Measurements from ENCODE around the gene EPHB1. TPM values are rescaled to one million over a fixed set of nuclear protein-coding genes. Genes with fewer than 3 reads are reported as not detected.

The EPHB1 gene
- total and polyA plus RNA-seq, 4 donors: 0.23 to 1.7 (median 0.52) TPM

DNA sequence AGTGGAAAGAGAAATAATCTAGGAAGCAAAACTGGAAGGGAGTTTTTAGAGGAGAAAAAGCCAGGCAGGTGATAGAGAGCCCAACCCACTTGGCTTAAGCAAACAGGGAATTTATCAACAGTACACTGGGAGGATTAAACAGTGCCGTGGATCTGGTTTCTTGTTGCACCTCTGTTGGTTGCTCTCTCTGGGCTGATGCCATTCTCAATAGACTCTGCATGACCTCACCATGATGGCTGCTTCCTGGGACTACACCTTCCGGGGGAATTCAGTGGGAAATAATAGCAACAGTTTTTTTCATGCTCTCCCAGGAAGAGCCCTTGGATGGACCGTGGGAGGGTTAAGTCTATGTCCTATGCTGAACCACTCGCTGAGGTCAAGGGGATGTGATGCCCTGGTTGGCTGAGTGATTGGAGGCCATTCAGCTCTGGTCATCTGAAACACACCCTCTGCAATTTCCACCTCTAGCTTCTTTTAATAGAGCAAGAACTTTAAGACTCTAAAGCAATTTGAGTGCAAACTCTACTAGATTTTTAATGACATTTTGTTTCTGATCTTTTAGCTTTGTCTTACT is 74.2 kb downstream of the EPHB1 start:
- no peak for DNase-seq (ENCODE audit: low spot score)
- no peaks in the 10 kb centered on the region for H3K4me1 ChIP-seq (ENCODE audit: control insufficient read depth in 4 of 4, insufficient read depth in 4 of 4, low read length in 3 of 4)
- 75% methylated on average over 4 of the region's 4 CpGs for WGBS
- TF ChIP-seq TAF1 (conservative IDR thresholded peaks at IDR 0.05) (no peak), HNF4A (conservative IDR thresholded peaks at IDR 0.05) (no peak), EGR1 (IDR thresholded peaks at IDR 0.05; ENCODE audit: low read depth in 2 of 2) (no peak), RXRA (IDR thresholded peaks at IDR 0.05) (no peak), SP1 (IDR thresholded peaks at IDR 0.05) (no peak), RAD21 (IDR thresholded peaks at IDR 0.05) (no peak), NR2F2 (IDR thresholded peaks at IDR 0.05) (no peak), GABPA (IDR thresholded peaks at IDR 0.05 in 1 of 2, conservative IDR thresholded peaks at IDR 0.05 in 1 of 2) (no peak), FOXA2 (IDR thresholded peaks at IDR 0.05) (no peak), HNF4G (IDR thresholded peaks at IDR 0.05) (no peak)
- TF ChIP-seq, protein P1, sequence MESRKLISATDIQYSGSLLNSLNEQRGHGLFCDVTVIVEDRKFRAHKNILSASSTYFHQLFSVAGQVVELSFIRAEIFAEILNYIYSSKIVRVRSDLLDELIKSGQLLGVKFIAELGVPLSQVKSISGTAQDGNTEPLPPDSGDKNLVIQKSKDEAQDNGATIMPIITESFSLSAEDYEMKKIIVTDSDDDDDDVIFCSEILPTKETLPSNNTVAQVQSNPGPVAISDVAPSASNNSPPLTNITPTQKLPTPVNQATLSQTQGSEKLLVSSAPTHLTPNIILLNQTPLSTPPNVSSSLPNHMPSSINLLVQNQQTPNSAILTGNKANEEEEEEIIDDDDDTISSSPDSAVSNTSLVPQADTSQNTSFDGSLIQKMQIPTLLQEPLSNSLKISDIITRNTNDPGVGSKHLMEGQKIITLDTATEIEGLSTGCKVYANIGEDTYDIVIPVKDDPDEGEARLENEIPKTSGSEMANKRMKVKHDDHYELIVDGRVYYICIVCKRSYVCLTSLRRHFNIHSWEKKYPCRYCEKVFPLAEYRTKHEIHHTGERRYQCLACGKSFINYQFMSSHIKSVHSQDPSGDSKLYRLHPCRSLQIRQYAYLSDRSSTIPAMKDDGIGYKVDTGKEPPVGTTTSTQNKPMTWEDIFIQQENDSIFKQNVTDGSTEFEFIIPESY (IDR thresholded peaks at IDR 0.05): no peak
- TF ChIP-seq, protein P2, sequence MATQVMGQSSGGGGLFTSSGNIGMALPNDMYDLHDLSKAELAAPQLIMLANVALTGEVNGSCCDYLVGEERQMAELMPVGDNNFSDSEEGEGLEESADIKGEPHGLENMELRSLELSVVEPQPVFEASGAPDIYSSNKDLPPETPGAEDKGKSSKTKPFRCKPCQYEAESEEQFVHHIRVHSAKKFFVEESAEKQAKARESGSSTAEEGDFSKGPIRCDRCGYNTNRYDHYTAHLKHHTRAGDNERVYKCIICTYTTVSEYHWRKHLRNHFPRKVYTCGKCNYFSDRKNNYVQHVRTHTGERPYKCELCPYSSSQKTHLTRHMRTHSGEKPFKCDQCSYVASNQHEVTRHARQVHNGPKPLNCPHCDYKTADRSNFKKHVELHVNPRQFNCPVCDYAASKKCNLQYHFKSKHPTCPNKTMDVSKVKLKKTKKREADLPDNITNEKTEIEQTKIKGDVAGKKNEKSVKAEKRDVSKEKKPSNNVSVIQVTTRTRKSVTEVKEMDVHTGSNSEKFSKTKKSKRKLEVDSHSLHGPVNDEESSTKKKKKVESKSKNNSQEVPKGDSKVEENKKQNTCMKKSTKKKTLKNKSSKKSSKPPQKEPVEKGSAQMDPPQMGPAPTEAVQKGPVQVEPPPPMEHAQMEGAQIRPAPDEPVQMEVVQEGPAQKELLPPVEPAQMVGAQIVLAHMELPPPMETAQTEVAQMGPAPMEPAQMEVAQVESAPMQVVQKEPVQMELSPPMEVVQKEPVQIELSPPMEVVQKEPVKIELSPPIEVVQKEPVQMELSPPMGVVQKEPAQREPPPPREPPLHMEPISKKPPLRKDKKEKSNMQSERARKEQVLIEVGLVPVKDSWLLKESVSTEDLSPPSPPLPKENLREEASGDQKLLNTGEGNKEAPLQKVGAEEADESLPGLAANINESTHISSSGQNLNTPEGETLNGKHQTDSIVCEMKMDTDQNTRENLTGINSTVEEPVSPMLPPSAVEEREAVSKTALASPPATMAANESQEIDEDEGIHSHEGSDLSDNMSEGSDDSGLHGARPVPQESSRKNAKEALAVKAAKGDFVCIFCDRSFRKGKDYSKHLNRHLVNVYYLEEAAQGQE (IDR thresholded peaks at IDR 0.05): no peak
- TF ChIP-seq, protein P3, sequence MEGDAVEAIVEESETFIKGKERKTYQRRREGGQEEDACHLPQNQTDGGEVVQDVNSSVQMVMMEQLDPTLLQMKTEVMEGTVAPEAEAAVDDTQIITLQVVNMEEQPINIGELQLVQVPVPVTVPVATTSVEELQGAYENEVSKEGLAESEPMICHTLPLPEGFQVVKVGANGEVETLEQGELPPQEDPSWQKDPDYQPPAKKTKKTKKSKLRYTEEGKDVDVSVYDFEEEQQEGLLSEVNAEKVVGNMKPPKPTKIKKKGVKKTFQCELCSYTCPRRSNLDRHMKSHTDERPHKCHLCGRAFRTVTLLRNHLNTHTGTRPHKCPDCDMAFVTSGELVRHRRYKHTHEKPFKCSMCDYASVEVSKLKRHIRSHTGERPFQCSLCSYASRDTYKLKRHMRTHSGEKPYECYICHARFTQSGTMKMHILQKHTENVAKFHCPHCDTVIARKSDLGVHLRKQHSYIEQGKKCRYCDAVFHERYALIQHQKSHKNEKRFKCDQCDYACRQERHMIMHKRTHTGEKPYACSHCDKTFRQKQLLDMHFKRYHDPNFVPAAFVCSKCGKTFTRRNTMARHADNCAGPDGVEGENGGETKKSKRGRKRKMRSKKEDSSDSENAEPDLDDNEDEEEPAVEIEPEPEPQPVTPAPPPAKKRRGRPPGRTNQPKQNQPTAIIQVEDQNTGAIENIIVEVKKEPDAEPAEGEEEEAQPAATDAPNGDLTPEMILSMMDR (IDR thresholded peaks at IDR 0.05; ENCODE audit: low read depth, low read length, missing input control): no peak
- H3K27ac ChIP-seq (ENCODE audit: low read depth in 1 of 2, low read length in 2 of 2): no peak overlapping the region
- no peaks in the 10 kb centered on the region for H3K27me3 ChIP-seq (ENCODE audit: control insufficient read depth in 4 of 4, insufficient read depth in 4 of 4, low read length in 3 of 4)
- H3K9ac ChIP-seq (ENCODE audit: low read depth in 1 of 2, low read length in 2 of 2): no peak overlapping the region
- no peaks in the 10 kb centered on the region for H3K36me3 ChIP-seq (ENCODE audit: control insufficient read depth in 4 of 4, insufficient read depth in 3 of 4, low read depth in 1 of 4, low read length in 3 of 4)
- peaks cover 0 to 2% (median 0%) of the 10 kb centered on the region in 4 donors for H3K9me3 ChIP-seq (ENCODE audit: control insufficient read depth in 4 of 4, low read length in 3 of 4)
- H3K4me3 ChIP-seq (ENCODE audit: low read depth in 1 of 3, low read length in 3 of 3): no peak overlapping the region

GRCh38 chr3:134871818-134872217 is 76.8 kb downstream of the EPHB1 start:
- Histone ChIP-seq H3K27me3 (ENCODE audit: control insufficient read depth in 4 of 4, insufficient read depth in 4 of 4, low read length in 3 of 4) (no peaks in the 10 kb centered on the region), H3K9me3 (ENCODE audit: control insufficient read depth in 4 of 4, low read length in 3 of 4) (peaks cover 0 to 2% (median 0%) of the 10 kb centered on the region in 4 donors), H3K36me3 (ENCODE audit: control insufficient read depth in 4 of 4, insufficient read depth in 3 of 4, low read depth in 1 of 4, low read length in 3 of 4) (no peaks in the 10 kb centered on the region), H3K9ac (ENCODE audit: low read depth in 1 of 2, low read length in 2 of 2) (no peak overlapping the region), H3K4me1 (ENCODE audit: control insufficient read depth in 4 of 4, insufficient read depth in 4 of 4, low read length in 3 of 4) (no peaks in the 10 kb centered on the region), H3K4me3 (ENCODE audit: low read depth in 1 of 3, low read length in 3 of 3) (no peak overlapping the region), H3K27ac (ENCODE audit: low read depth in 1 of 2, low read length in 2 of 2) (no peak overlapping the region)
- 78% methylated on average over 1 of the region's 1 CpG for WGBS
- TF ChIP-seq TAF1 (conservative IDR thresholded peaks at IDR 0.05): no peak
- no peak for TF ChIP-seq NR2F2 (IDR thresholded peaks at IDR 0.05)
- TF ChIP-seq, protein P3 (IDR thresholded peaks at IDR 0.05; ENCODE audit: low read depth, low read length, missing input control): no peak
- DNase-seq (ENCODE audit: low spot score): no peak
